Brain microvascular endothelial cell (primary cell): ENCODE results near the gene CEP104.

Experiments
- DNase-seq: peaks from one replicate; pipeline ENCODE4 v3.0.0-alpha.2; 2020
- H3K27ac ChIP-seq: fragments of 250-450 bp; sonication (Bioruptor Pico); 2 replicates; pipeline ENCODE4 v1.5.1; 2020; ENCODE audit warnings: mild to moderate bottlenecking, moderate library complexity
- H3K27me3 ChIP-seq: fragments of 250-450 bp; sonication (Bioruptor Pico); replicated peaks from 2 replicates; pipeline ENCODE4 v1.5.1; 2020; ENCODE audit warnings: mild to moderate bottlenecking
- H3K36me3 ChIP-seq: fragments of 250-450 bp; sonication (Bioruptor Pico); replicated peaks from 2 replicates; pipeline ENCODE4 v1.5.1; 2020; ENCODE audit warnings: mild to moderate bottlenecking
- H3K4me3 ChIP-seq: 2 replicates; pipeline ENCODE4 v1.5.1; 2011; ENCODE audit warnings: low read depth, mild to moderate bottlenecking, control low read depth, low read length, moderate library complexity
- CTCF ChIP-seq: IDR thresholded peaks from 2 replicates; pipeline ENCODE4 v1.5.1; 2011; ENCODE audit warnings: low read depth, mild to moderate bottlenecking, moderate library complexity, low read length, control low read depth, inconsistent platforms; ENCODE audit errors: missing control alignments
- in situ Hi-C: cut with HindIII; loops from 2 replicates; pipeline ENCODE4 v1.10.0; 2017; ENCODE audit warnings: low sequenced_read_pairs, low pct_ligation_motif_present

CEP104 gene

DNA sequence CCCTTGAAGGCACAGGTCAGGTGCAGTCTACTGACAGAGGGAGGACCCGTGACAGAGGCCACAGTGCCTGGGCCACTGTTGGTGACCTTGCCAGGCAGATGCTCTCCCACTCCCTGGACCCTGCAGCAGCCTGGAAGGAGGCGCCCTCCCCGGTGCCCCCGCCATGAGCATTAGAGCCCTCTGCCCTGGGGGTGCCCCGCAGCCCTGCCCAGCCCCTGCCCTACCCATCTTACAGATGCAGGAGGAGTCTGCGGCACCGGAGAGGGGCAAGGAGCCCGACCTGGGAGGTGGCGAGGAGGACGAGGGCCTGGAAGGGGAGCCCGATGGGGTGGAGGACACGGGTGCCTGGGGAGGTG is 94.2 kb downstream of the CEP104 start:
- DNase-seq, result no peak
- in situ Hi-C loops, result no loop called here
- H3K27ac ChIP-seq, result no peak overlapping the region
- H3K27me3 ChIP-seq, result no peaks in the 10 kb centered on the region
- TF ChIP-seq CTCF, result no peak
- no peaks in the 10 kb centered on the region for H3K36me3 ChIP-seq
- no peak overlapping the region for H3K4me3 ChIP-seq

- H3K4me3 ChIP-seq, result no peak overlapping the region
- H3K27ac ChIP-seq, result no peak overlapping the region
- in situ Hi-C loops, result no loop called here
- TF ChIP-seq CTCF, result no peak
- DNase-seq, result no peak
- no peaks in the 10 kb centered on the region for H3K36me3 ChIP-seq
- no peaks in the 10 kb centered on the region for H3K27me3 ChIP-seq
Measured at GRCh38 chr1:3762151-3762872, 94.7 kb downstream of the CEP104 start.
